HG02642 (cell line): ENCODE data around the gene GINS3.
A peak's percentile ranks its signal among the peaks of the same experiment; 100 is the strongest.
"Not testable (repeated sequence)": the region's sequence is repeated elsewhere in the genome, so short reads cannot be mapped to it uniquely, and the experiment has no call there.

Experiments used
- ATAC-seq: cut with Tn5 transposase; IDR thresholded peaks from one replicate; pipeline ENCODE4 v1.9.1; 2021; ENCODE audit warnings: mild to moderate bottlenecking; ENCODE audit not compliant: unreplicated experiment, poor library complexity

GINS3 gene

DNA sequence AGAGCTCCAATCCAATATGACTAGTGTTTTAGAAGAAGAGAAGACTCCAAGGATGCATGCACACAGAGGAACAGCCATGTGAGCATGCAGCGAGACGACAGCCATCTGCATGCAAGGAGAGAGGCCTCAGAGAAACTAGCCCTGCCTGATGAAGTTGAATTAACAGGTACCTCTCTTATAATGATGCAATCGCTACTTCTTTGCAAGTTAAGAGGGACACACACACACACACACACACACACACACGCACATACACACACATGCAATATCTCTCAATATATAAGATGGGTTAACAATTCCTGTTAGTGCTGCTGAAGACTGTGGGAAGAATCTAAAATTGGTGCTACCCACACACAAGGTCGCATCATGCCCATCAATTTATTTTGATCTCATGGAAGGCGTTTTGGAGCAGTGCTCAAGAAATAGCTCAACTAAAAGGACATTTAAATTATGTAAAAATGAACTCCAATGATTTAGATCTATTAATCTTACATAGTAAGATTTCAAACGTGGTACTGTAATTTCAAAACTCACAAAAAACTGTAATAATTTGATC lies 7.0 kb upstream of the GINS3 start:
- no peak for ATAC-seq

DNA sequence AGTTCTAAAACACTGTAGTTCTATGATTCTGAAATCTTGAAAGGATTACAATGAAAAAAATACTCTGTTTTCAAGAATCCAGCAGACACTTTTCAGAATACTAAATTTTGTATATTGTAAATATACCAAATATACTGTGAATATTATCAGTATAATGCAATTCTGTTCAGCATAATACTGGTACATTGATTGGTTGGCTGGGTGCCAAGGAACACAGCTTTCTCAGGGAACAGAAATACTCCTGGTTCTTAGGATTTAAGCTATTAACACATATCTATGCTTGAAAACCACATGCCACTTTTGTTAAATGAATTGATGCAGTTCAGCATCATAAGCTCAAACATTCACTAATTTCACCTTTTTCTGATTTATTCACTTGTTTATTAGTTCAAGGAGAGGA lies 2.5 kb upstream of the GINS3 start:
- ATAC-seq: no peak

DNA sequence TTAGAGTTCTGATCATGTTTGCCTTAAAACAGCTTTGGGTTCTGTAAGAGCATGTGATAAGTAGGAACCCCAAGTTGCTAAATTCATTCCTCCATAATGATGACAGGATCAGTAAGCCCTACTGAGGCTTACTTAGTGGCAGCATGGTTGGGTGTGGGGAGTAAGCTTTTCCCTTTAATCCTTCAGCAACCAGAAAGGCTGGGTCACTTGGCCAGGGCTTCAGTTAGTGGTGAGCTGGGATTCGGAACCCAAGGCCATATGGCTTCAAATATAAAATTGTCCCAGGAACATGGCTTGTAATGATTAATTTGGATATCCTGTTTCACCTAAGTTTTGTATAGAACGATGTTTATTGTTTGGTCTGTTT lies 850 bp downstream of the GINS3 start:
- ATAC-seq: peak; percentile 13

DNA sequence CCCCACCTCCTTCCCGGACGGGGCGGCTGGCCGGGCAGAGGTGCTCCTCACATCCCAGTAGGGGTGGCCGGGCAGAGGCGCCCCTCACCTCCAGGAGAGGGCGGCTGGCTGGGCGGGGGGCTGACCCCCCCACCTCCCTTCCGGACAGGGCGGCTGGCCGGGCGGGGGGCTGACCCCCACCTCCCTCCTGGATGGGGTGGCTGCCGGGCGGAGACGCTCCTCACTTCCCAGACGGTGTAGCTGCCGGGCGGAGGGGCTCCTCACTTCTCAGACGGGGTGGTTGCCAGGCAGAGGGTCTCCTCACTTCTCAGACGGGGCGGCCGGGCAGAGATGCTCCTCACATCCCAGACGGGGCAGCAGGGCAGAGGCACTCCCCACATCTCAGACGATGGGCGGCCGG lies 4.6 kb downstream of the GINS3 start:
- ATAC-seq: not testable (repeated sequence)

DNA sequence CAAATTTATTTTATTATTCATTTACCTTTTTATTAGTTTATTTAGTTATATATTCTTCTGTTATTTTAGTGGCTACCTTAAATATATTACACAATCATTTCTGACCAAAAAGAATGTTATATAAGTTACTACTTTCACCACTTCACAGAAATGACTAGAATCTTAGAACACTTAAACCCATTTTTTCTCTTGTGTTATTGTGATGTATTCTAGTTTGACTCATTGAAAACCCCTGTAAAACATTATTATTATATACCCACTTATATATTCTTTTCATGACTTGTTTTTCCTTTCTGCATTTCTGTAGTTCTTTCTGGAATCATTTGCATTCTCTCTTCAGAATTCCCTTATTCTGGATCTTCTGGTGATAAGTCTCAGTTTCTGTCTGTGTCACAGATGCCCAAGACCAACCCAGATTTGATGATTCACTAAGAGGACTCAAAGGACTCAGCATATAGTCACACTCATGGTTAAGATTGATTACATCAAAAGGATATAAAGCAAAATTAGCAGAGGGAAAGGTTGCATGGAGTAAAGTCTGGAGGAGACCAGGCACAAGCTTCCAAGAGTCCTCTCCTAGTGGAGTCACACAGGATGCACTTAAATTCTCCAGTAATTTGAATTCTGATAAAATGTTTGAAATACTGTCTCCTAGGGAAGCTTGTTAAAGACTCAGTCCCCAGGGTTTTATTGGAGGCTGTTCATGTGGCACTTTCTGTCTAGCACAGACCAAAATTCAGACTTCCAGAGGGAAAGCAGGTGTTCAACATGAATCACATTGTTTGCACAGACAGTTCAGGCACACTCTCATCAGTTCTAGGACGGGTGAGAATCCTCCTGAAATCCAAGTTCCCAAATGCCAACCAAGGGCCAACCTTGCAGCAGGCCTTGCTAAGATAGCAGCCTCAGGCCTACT lies 7.7 kb downstream of the GINS3 start:
- ATAC-seq: no peak

DNA sequence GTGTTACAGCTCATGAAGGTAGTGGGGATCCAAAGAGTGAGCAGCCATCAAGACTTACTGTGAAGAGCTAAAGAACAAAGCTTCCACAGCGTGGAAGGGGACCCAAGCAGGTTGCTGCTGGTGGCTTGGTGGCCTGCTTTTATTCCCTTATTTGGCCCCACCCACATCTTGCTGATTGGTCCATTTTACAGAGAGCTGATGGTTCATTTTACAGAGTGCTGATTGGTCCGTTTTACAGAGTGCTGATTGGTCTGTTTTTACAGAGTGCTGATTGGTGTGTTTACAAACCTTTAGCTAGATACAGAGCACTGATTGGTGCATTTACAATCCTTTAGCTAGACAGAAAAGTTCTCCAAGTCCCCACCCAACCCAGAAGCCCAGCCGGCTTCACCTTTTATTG lies 9.0 kb downstream of the GINS3 start:
- ATAC-seq: not testable (repeated sequence)

DNA sequence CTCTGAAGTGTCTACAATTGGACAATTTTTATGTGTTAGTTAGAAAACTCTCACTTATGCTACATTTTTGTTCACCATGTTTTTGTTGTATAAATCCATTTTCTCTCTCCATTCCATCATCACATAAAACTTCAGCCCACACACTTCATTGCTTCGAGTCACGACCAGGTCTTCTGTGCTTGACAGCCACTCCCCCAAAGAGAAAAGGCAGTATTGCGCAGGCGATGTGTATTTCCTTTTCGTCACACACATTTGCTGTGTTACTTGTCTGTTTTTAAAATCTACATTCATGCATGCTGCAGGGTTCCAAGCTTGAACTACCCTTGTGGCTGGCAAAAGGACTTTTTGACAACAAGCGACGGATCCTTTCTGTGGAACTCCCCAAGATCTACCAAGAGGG lies 10.5 kb downstream of the GINS3 start:
- ATAC-seq: no peak

DNA sequence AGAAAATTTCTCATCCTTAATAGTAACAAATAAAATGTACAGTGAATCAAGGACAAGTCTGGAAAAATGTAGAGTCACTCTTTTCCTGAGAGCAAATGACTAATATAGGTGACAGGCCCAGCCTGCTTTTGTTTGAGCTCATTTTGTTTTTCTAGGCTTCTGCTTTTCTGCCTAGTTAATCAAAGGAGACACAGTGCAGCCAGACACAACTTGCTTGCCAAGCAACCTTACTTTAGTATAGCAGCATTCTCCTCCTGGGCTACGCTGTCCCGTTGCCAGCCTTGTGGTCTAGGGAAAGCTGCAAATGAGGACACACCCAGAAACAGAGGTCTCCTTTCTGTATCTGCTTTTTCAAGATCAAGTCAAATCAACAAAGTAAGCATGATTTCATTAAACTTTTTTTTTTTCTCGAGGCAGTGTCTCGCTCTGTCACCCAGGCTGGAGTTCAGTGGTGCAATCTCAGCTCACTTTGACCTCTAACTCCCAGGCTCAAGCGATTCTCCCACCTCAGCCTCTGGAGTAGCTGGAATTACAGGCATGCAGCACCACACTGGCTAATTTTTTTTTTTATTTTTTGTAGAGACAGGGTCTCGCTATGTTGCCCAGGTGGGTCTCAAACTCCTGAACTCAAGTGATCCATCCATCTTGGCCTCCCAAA lies 17.2 kb downstream of the GINS3 start:
- ATAC-seq: no peak

DNA sequence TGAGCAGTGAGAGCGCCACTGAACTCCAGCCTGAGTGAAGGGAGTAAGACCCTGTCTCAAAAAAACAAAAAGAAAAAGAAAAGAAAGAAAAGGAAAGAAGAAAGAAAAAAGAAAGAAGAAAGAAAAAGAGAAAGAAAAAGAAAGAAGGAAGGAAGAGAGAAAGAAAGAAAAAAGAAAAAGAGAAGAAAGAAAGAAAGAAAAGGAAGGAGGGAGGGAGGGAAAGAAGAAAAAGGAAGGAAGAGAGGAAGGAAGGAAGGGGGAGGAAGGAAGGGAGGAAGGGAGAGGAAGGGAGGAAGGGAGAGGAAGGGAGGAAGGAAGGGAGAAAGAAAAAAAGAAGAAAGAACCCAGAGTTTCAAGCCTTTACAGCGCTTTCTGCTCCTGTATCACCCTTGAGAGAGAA lies 19.1 kb downstream of the GINS3 start:
- no peak for ATAC-seq

DNA sequence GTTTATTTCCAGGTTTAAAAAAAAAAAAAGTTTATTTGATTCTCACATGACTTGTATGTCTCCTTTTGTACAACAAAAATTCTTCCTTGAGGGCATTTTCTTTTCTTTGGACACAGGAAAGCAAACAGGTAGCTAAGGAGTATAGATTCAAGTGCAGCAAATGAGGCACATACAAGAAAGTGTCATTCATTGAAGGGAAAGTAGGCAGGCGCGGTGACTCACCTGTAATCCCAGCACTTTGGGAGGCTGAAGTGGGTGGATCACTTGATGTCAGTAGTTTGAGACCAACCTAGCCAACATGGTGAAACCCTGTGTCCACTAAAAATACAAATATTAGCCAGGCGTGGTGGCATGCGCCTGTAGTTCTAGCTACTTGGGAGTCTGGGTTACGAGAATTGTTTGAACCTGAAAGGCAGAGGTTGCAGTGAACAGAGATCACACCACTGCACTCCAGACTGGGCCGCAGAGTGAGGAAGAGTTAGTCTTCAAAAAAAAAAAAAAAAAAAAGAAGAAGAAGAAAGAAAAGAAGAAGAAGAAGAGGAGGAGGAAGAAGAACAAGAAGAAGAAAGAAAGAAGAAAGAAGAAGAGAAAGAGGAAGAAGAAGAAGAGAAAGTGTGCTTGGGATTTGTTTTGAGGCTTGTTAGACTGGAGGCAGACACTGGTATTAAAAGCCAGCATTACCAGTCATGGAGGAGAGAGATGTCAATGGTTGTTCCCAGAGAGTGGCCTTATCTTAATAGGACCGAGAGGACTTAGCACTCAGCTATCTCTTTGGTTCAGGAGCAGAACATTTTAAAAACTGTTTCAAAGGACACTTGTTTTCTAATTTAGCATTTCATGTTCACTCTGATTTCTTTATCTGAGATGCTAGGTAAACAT lies 19.7 kb downstream of the GINS3 start:
- no peak for ATAC-seq

DNA sequence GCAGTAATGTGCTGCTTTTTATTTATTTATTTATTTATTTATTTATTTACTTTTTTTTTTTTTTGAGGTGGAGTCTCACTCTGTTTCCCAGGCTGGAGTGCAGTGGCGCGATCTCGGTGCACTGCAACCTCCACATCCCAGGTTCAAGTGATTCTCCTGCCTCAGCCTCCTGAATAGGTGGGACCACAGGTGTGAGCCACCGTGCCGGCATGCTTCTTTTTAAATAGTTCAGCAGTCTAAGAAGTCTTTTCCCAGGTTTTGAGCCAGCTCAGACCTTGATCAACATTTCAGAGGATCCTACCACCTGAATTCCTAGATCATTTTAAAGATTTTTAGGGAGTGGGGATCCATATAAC lies 20.3 kb downstream of the GINS3 start:
- ATAC-seq: not testable (repeated sequence)

DNA sequence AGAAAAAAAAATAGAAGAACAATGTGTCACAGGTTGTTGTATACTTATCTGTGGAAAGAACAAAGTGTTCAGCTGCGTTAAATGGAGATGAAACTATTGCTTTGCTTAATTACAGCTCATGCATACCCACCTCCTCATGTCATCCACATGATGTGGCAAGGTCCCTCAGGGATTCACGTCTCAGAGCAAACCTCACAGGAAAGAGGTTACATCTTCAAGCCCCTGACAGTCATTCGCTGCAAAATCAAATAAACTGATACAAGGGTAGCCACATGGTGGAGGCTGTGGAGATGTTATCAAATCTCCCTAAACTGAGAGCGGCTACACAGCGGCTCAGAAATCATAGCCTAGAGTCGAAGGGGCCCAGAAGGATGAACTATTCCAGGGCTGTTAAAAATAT lies 21.1 kb downstream of the GINS3 start:
- ATAC-seq: no peak

DNA sequence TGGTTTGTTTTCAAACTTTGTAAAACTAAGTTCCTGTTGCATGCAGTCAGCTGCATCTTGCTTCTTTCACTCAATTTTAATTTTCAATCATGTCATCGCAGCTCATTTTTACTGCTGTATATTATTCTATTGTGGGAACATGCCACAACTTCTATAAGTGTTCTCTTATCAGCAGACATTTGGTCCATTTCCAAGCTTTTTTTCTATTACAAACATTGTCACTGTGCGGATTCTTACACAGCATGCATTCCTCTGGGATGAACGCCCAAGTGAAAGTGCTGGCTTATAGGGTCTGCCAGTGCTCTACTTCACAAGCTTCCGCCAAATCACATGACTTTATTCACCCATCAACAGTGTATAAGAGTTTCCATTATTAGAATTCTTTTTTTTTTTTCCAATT lies 22.7 kb downstream of the GINS3 start:
- no peak for ATAC-seq

DNA sequence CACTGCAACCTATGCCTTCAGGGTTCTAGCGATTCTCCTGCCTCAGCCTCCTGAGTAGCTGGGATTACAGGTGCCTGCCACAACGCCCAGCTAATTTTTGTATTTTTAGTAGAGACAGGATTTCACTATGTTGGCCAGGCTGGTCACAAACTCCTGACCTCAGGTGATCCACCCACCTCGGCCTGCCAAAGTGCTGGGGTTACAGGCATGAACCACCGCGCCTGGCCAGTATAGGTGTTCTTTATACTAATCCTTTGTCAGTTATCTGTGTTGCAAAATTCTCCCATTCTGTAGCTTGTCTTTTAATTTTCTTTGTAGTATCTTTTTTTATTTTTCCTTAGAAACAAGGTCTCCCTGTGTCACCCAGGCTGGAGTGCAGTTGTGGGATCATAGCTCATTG lies 23.7 kb downstream of the GINS3 start:
- ATAC-seq: not testable (repeated sequence)

DNA sequence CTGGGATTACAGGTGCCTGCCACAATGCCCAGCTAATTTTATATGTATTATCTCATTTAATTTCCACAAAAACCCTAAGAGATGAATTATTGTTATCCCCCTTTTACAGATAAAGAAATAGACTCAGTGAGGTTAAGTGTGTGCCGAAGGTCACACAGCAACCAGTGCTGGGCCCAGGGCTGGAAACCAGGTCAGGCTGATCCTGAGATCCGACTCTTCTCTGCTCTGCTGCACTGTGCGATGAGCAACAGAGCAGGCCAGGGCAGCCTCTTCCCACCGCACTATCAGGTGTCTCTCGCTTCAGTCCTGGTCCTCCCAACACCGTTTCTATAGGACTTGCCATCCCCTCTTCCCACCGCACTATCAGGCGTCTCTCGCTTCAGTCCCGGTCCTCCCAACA lies 24.8 kb downstream of the GINS3 start:
- ATAC-seq: no peak

DNA sequence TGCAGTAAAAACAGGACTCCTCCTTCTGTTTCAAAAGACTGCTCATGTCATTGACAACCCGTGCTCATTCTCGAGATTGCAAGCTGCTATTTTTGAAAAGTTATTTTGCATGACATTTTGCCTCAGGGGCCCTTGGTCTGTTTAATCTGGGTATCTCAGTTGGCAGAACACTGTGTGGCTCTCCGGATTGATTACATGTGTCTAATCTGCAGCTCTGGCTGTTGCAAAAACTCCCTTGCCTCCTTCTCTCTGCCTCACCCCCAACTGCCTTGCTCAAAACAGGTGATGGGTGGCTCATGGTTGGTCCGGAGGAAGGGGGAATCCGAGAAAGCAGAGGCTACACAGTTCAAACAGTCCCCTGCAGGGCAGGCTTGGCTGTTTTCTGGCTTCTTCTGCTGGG lies 25.3 kb downstream of the GINS3 start:
- peak; percentile 43 for ATAC-seq

DNA sequence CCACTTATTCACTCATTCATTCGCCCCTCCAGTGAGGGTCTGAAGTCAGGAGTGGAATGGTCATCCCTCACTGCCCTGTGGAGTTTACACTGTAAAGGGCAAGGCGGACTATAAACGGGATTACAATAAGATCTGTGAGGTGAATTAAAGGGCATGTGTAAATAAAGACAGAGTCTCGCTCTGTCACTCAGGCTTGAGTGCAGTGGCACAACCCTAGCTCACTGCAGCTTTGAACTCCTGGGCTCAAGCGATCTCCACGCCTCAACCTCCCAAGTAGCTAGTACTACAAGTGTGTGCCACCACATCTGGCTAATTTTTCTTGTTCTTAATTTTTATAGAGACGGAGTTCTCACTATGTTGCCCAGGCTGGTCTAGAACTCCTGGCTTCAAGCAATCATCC lies 25.8 kb downstream of the GINS3 start:
- no peak for ATAC-seq

DNA sequence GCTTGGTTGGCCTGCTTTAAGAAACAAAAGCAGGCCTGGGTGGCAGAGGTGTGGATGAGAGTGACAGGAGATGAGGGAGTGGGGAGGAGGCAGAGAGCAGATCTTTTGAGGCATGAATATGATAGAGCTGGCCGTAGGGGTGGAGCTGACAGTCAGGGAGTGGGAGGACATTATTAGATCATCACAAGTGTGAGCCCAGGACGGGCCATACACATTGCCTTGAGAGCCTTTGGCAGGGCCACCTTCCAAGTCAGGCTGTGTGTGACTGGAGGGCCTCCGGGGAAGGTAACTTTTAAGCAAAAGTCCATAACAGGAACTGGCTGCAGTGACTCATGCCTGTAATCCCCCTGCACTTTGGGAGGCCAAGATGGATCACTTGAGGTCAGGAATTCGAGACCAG lies 26.3 kb downstream of the GINS3 start:
- ATAC-seq: peak; percentile 43

DNA sequence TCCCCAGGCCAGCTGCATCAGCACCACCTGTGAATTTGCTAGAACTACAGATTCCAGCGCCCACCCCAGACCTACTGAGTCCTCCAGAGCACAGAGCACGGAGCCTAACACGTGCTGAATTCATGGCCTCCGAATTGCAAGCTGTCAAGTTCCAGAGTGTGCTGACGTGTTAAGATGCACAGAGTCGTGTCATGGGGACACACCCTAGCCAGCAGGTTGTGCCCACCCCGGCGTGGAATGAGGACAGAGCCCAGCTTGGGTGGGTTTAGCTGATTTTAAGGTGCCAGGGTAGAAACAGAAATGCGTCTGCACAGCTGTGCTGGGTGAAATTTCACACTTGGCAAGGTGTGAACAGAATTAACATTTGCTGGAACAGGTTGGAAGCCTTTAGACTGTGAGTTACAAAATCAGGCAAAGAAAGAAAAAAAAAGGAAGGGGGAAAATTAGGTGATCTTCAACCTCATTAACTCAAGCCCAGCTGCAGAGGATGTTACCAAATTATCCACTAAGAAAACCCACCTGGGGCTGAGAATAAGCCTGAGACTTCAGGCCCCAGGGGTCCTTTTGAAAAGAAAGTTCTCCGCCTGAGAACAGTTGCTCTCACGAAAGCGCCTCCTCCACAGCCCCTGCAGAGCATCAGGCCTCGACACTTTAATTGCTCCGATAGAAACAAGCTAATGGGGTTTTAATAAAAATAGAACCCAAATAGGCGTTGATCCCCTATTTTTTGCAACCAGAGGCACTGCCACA lies 27.1 kb downstream of the GINS3 start:
- no peak for ATAC-seq

DNA sequence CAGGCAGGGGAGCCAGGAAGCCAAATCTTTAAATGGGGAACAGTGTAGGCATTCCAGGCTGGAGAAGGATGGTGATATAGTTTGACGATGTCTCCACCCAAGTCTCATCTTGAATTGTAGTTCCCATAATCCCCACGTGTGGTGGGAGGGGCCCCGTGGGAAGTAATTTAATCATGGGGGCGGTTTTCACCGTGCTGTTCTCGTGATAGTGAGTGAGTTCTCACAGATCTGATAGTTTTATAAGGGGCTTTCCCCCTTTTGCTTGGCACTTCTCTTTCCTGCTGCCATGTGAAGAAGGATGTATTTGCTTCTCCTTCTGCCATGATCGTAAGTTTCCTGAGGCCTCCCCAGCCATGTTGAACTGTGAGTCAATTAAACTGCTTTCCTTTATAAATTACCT lies 28.8 kb downstream of the GINS3 start:
- no peak for ATAC-seq
